AG04449 (cell line): ENCODE results near the gene HS2ST1.
"Not testable (repeated sequence)": the region's sequence is repeated elsewhere in the genome, so short reads cannot be mapped to it uniquely, and the experiment has no call there.

Experiments
- CTCF ChIA-PET: fragments of 350-600 bp; formaldehyde crosslinking; extraction: SDS; loops from one replicate; lab custom pipeline; 2021; ENCODE audit warnings: antibody characterized with exemption; lab: Yijun Ruan, JAX
- POLR2A ChIA-PET: fragments of 400-600, 350-600 bp; formaldehyde crosslinking; extraction: SDS; loops from one replicate; lab custom pipeline; 2020; ENCODE audit warnings: antibody characterized with exemption, inconsistent platforms; lab: Yijun Ruan, JAX
- DNase-seq: peaks from one replicate; pipeline ENCODE4 v3.0.0-alpha.2; 2010; ENCODE audit warnings: low read depth, low spot score
- H3K4me3 ChIP-seq: 2 replicates; pipeline ENCODE4 v1.5.1; 2011; ENCODE audit warnings: low read depth, mild to moderate bottlenecking, control low read depth, low read length
- TF ChIP-seq, protein P1 (sequence below): IDR thresholded peaks from one replicate; pipeline ENCODE4 v1.5.1; 2011; ENCODE audit warnings: mild to moderate bottlenecking, moderate library complexity, low read length, control low read depth, inconsistent platforms; ENCODE audit not compliant: insufficient read depth; ENCODE audit errors: missing control alignments

The HS2ST1 gene

DNA sequence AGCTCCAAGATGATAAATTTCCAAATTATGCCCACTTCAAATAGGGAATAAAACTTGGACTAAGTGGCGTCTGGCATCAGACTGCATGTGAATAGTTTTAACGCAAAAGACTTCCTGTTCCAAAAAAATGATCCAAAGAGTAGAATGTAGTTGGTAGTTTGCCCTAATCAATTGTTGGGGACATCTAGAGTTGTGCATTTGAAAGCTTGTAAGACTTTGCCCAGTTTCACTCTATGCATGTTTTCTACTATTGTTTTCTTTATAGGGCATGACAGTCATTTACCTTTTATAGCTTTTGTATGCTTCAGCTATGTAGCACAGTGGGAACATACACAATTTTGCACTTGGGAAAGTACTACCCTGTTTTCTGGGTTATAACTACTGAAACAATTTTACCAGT lies 86.0 kb downstream of the HS2ST1 start:
- DNase-seq, result no peak
- no peak overlapping the region for H3K4me3 ChIP-seq
- ChIA-PET CTCF (interaction anchor here (1.2 to 1.6 kb wide), 2 partner anchors 84 to 219 kb away, joined by 3 to 4 read pairs; no protein-coding TSS in a partner anchor), POLR2A (no interaction called here)
- TF ChIP-seq, protein P1, sequence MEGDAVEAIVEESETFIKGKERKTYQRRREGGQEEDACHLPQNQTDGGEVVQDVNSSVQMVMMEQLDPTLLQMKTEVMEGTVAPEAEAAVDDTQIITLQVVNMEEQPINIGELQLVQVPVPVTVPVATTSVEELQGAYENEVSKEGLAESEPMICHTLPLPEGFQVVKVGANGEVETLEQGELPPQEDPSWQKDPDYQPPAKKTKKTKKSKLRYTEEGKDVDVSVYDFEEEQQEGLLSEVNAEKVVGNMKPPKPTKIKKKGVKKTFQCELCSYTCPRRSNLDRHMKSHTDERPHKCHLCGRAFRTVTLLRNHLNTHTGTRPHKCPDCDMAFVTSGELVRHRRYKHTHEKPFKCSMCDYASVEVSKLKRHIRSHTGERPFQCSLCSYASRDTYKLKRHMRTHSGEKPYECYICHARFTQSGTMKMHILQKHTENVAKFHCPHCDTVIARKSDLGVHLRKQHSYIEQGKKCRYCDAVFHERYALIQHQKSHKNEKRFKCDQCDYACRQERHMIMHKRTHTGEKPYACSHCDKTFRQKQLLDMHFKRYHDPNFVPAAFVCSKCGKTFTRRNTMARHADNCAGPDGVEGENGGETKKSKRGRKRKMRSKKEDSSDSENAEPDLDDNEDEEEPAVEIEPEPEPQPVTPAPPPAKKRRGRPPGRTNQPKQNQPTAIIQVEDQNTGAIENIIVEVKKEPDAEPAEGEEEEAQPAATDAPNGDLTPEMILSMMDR, result no peak

DNA sequence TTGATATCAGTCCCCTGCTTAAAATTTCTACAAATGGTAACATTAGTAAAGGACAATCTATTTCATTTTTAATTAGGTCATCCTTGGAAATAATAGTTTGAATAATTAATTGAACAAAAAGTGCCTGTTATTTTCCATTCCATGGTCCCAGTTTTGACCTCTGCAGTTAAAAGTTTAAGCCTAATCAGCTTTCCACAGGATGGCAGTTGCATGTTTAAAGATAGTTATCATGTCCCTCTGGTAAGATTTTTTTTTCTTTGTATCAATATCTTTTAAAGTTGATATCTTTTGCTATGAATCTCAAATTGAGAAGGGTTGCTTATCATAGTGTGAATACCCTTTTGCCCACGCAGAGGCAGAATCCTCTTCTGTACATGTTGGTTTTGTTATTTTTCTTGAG lies 90.4 kb downstream of the HS2ST1 start:
- POLR2A ChIA-PET, result no interaction called here
- TF ChIP-seq, protein P1, result no peak
- CTCF ChIA-PET, result no interaction called here
- no peak for DNase-seq
- H3K4me3 ChIP-seq, result no peak overlapping the region

DNA sequence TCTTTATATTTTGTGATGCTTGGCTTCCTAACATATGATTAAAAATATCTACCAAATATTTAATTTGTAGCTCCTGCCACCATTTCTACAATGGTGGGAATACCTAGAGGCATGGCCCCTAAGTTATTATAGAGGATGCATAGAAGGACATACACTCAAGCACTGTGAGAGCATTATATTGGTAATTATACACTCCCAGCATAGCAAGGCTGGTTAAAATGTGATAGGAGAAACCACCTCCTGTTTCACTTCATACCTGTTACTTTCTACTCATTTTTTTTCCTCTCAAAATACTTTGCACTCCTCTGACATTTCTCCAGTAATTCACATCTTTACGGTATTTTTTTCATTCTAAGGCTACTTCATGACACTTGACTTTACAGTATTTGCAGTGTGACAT lies 92.9 kb downstream of the HS2ST1 start:
- ChIA-PET POLR2A (no interaction called here), CTCF (no interaction called here)
- no peak for DNase-seq

GRCh38 chr1:87013385-87013784 lies 99.0 kb downstream of the HS2ST1 start:
- POLR2A ChIA-PET, H3K4me3 ChIP-seq, DNase-seq: not testable (repeated sequence)
- CTCF ChIA-PET, result interaction anchor here (1.1 kb wide), 1 partner anchor 12 kb away, joined by 3 read pairs; no protein-coding TSS in a partner anchor

More for the DNA sequence above, 92.9 kb downstream of the HS2ST1 start:
- TF ChIP-seq, protein P1, result no peak
- no peak overlapping the region for H3K4me3 ChIP-seq

- TF ChIP-seq, protein P1, result no peak
- no peak for DNase-seq
- POLR2A ChIA-PET, result no interaction called here
- CTCF ChIA-PET, result interaction anchor here (1.0 kb wide), 1 partner anchor 22 kb away, joined by 3 read pairs; no protein-coding TSS in a partner anchor
- no peak overlapping the region for H3K4me3 ChIP-seq
Observed at GRCh38 chr1:87017998-87018672, 103.7 kb downstream of the HS2ST1 start.

GRCh38 chr1:87023326-87023725 lies 108.9 kb downstream of the HS2ST1 start:
- ChIA-PET CTCF (interaction anchor here (1.4 kb wide), 1 partner anchor 189 kb away, joined by 4 read pairs; no protein-coding TSS in a partner anchor), POLR2A (no interaction called here)
- H3K4me3 ChIP-seq, result no peak overlapping the region
- TF ChIP-seq, protein P1, result no peak
- no peak for DNase-seq
